GM10266 (cell line): Measurements from ENCODE around the gene NOX4.

Experiments used
- DNase-seq: peaks from one replicate; pipeline ENCODE4 v3.0.0; 2012; ENCODE audit errors: extremely low spot score
- TF ChIP-seq, protein P1 (sequence below): IDR thresholded peaks from 2 replicates; pipeline ENCODE4 v1.5.1; 2012; ENCODE audit warnings: mild to moderate bottlenecking, low read depth; ENCODE audit not compliant: control insufficient read depth, insufficient read depth; ENCODE audit errors: missing control alignments

Gene NOX4

DNA sequence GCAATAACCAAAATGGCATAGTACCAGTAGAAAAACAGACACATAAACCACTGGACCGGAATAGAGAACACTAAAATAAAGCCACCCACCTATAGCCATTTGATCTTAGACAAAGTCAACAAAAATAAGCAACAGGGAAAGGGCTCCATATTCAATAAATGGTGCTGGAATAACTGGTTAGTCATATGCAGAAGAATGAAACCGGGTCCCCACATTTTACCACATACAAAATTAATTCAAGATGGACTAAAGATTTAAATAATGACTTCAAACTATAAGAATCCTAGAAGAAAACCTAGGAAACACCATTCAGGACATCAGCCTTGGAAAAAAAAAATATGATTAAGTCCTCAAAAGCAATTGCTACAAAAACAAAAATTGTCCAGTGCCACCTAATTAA, 30.1 kb upstream of the NOX4 start:
- no peak for DNase-seq
- TF ChIP-seq, protein P1, sequence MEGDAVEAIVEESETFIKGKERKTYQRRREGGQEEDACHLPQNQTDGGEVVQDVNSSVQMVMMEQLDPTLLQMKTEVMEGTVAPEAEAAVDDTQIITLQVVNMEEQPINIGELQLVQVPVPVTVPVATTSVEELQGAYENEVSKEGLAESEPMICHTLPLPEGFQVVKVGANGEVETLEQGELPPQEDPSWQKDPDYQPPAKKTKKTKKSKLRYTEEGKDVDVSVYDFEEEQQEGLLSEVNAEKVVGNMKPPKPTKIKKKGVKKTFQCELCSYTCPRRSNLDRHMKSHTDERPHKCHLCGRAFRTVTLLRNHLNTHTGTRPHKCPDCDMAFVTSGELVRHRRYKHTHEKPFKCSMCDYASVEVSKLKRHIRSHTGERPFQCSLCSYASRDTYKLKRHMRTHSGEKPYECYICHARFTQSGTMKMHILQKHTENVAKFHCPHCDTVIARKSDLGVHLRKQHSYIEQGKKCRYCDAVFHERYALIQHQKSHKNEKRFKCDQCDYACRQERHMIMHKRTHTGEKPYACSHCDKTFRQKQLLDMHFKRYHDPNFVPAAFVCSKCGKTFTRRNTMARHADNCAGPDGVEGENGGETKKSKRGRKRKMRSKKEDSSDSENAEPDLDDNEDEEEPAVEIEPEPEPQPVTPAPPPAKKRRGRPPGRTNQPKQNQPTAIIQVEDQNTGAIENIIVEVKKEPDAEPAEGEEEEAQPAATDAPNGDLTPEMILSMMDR = no peak

DNA sequence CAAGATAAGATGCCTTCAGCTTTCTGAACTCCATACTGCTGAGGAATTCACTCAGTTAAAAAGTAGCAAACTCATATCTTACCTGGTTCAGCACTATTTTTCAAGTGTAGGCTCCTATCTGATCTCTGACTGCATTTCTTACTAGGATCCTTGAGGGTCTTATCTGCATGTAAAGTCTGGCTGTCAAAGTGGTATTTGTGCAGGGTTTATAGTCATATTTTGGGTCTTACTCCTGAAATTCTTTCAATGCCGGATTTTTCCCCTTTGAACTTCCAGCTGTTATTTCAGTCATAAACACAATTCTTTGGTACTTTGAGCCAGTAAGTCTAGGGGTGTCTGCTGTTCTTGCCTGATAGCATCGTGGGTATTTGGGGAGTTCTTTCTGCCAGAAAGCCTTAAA, 25.3 kb upstream of the NOX4 start:
- DNase-seq = no peak
- TF ChIP-seq, protein P1 = no peak

DNA sequence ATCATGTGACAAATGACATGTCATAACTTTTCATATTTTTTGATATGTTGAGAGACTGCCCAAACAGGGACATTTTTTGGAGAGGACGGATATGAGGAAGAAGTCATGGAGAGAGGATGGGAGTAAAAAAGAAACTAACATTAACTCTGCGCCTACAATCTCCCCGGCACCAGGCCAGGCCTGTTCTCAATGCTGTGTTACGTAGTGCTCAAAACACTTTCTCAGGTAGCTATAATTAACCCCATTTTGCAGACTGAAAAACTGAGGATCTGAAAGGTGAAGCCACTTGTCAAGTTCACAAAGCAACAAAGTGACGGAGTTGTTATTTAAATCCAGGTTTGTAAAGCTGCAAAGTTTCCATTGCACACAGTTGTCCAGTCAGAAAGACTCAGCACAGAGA, 17.4 kb upstream of the NOX4 start:
- no peak for DNase-seq

DNA sequence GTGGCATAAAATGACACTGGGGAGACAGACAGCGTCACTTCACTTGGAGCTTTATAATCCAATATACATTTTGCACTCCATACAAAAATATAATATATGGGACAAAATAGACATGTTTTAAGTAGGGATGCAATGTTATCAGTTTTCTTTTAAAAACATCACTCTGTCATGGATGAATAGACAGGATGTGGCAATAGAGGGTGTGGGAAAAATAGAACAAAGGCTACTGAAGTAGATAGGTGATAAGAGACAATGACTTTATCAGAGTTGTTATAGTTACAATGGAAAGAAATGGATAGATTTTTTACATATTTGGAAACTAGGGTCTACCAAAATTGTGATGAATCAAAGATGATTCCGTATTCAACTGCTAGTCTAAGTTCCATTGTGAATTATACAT, 13.1 kb upstream of the NOX4 start:
- TF ChIP-seq, protein P1 = no peak
- no peak for DNase-seq

More for the DNA sequence above, 17.4 kb upstream of the NOX4 start:
- TF ChIP-seq, protein P1 = no peak

DNA sequence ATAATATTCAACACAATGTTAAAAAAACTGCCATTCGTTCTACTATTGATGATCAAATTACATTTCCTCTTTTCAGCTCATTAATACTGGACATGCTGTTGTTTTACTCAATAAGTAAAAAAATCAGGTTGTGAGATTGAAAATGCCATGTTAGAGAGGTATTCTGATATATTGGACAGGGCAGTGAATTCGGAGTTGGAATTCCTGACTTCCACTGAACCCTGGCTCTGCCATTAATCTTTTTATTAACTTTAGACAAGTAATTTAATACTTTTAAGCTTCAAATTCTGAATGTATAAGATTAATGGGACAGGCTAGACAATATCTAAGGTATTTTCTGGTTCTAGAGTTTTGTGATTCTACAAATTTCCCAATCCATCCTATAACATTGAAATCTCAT, 12.2 kb upstream of the NOX4 start:
- DNase-seq = no peak
- TF ChIP-seq, protein P1 = no peak

DNA sequence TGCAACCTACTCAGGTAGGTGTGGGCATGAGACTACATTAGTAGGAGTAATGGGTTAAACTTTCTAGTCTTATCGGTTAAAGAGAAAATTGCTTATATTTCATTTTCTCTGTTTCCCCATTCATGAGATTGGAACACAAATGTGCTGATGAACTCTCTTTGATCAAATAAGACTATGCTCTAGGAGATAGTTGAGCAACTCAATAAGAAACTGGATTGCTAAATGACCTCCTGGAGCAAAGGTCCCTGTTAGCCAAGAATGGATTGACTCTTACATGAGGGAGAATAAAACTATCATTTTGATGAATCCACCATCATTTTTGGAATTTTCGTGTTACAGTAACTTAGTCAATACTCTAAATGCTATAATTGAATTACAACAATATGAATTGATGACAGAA, 11.1 kb upstream of the NOX4 start:
- DNase-seq = no peak

DNA sequence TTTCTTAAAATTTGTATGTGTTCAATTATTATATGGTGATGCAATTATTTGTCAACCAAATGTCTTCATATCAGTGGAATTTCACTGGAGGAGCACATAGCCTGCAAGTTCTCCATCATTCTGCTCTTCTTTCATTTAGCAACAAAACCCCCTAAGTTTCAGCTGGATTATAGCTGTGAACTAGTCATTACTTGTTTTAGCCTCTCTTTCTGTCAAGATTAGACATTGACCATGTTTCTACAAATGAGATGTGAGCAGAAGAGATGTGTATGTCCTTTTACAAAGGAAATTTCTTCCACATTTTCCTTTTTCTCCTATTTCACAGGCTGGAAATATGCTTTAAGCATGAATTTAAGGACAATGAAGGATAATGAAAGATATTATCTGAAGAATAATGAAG, 9.2 kb upstream of the NOX4 start:
- no peak for DNase-seq

More for the DNA sequence above, 11.1 kb upstream of the NOX4 start:
- TF ChIP-seq, protein P1 = no peak

More for the DNA sequence above, 9.2 kb upstream of the NOX4 start:
- TF ChIP-seq, protein P1 = no peak
